Mesenchymal stem cell (in vitro differentiated cells and primary cell): ENCODE data around the gene DHDH.

Source experiments
- DNase-seq: peaks from one replicate; pipeline ENCODE4 v3.0.0-alpha.2; 2013
- H2AFZ ChIP-seq: one replicate; pipeline ENCODE4 v1.6.1; 2013; ENCODE audit warnings: low read depth, mild to moderate bottlenecking, control low read depth, inconsistent platforms, low read length, moderate library complexity
- H2AK5ac ChIP-seq: 2 replicates; pipeline ENCODE4 v1.6.1; 2013; ENCODE audit warnings: low read length, moderate library complexity, mild to moderate bottlenecking, inconsistent platforms; ENCODE audit not compliant: severe bottlenecking
- H2BK120ac ChIP-seq: one replicate; pipeline ENCODE4 v1.6.1; 2013; ENCODE audit warnings: low read depth, mild to moderate bottlenecking, inconsistent platforms, low read length, moderate library complexity
- H2BK12ac ChIP-seq, 2 experiments: one replicate each; pipeline ENCODE4 v1.6.1; 2013; ENCODE audit warnings: inconsistent platforms in 2 of 2, low read length in 2 of 2, mild to moderate bottlenecking in 2 of 2, moderate library complexity in 2 of 2, control low read depth in 1 of 2
- H2BK15ac ChIP-seq: one replicate; pipeline ENCODE4 v1.6.1; 2013; ENCODE audit warnings: mild to moderate bottlenecking, low read depth, inconsistent platforms; ENCODE audit not compliant: poor library complexity, severe bottlenecking
- H2BK5ac ChIP-seq: 2 replicates; pipeline ENCODE4 v1.6.1; 2013; ENCODE audit warnings: low read depth, mild to moderate bottlenecking, low read length, control low read depth, inconsistent platforms; ENCODE audit not compliant: poor library complexity, severe bottlenecking
- H3K14ac ChIP-seq, 2 experiments: one replicate each; pipeline ENCODE4 v1.6.1; 2013; ENCODE audit warnings: inconsistent platforms in 2 of 2, low read length in 2 of 2, control low read depth in 1 of 2, mild to moderate bottlenecking in 1 of 2, moderate library complexity in 1 of 2
- H3K18ac ChIP-seq, 2 experiments: one replicate each; pipeline ENCODE4 v1.6.1; 2013; ENCODE audit warnings: inconsistent platforms in 2 of 2, low read length in 2 of 2, control low read depth in 1 of 2, low read depth in 1 of 2, mild to moderate bottlenecking in 1 of 2
- H3K23ac ChIP-seq, 2 experiments: one replicate each; pipeline ENCODE4 v1.6.1; 2013; ENCODE audit warnings: inconsistent platforms in 2 of 2, low read length in 2 of 2, mild to moderate bottlenecking in 2 of 2, moderate library complexity in 2 of 2, control low read depth in 1 of 2
- H3K27ac ChIP-seq: 2 replicates; pipeline ENCODE4 v1.5.1; 2013; ENCODE audit warnings: mild to moderate bottlenecking, moderate library complexity, low read length, control low read depth, inconsistent platforms; ENCODE audit not compliant: poor library complexity, severe bottlenecking
- H3K27me3 ChIP-seq, 2 experiments: 2 replicates each; pipeline versions ENCODE4 v1.6.1 to v1.7.0; 2013; ENCODE audit warnings: low read length in 2 of 2, mild to moderate bottlenecking in 2 of 2, moderate library complexity in 2 of 2, control low read depth in 1 of 2, inconsistent platforms in 1 of 2; ENCODE audit not compliant: control insufficient read depth in 1 of 2, insufficient read depth in 1 of 2
- H3K36me3 ChIP-seq, 2 experiments: 2 replicates each; pipeline versions ENCODE4 v1.6.1 to v1.7.0; 2013; ENCODE audit warnings: low read length in 2 of 2, control low read depth in 1 of 2, inconsistent platforms in 1 of 2, low read depth in 1 of 2, mild to moderate bottlenecking in 1 of 2; ENCODE audit not compliant: insufficient read depth in 2 of 2, control insufficient read depth in 1 of 2
- H3K4ac ChIP-seq, 2 experiments: one replicate each; pipeline ENCODE4 v1.6.1; 2013; ENCODE audit warnings: inconsistent platforms in 2 of 2, low read length in 2 of 2, mild to moderate bottlenecking in 2 of 2, moderate library complexity in 2 of 2, control low read depth in 1 of 2, low read depth in 1 of 2
- H3K4me1 ChIP-seq: 2 replicates; pipeline ENCODE4 v1.6.1; 2013; ENCODE audit warnings: low read depth, low read length, control low read depth; ENCODE audit not compliant: control insufficient read depth, insufficient read depth
- H3K4me2 ChIP-seq: 2 replicates; pipeline ENCODE4 v1.6.1; 2013; ENCODE audit warnings: low read length, mild to moderate bottlenecking, inconsistent platforms; ENCODE audit not compliant: poor library complexity, severe bottlenecking
- H3K4me3 ChIP-seq, 2 experiments: 2 replicates each; pipeline versions ENCODE4 v1.5.1 to v1.7.0; 2013; ENCODE audit warnings: low read length in 2 of 2, mild to moderate bottlenecking in 2 of 2, control low read depth in 1 of 2, low read depth in 1 of 2; ENCODE audit not compliant: insufficient read depth in 1 of 2
- H3K79me1 ChIP-seq: replicated peaks from 2 replicates; pipeline ENCODE4 v1.6.1; 2013; ENCODE audit warnings: mild to moderate bottlenecking, control low read depth, low read length, inconsistent platforms; ENCODE audit not compliant: poor library complexity, severe bottlenecking
- H3K9ac ChIP-seq: 2 replicates; pipeline ENCODE4 v1.7.0; 2013; ENCODE audit warnings: mild to moderate bottlenecking, low read length, moderate library complexity
- H3K9me3 ChIP-seq: 2 replicates; pipeline ENCODE4 v1.7.0; 2013; ENCODE audit warnings: mild to moderate bottlenecking, low read length; ENCODE audit not compliant: control insufficient read depth
- H4K8ac ChIP-seq: one replicate; pipeline ENCODE4 v1.6.1; 2013; ENCODE audit warnings: inconsistent platforms, mild to moderate bottlenecking, low read length, moderate library complexity
- H4K91ac ChIP-seq: one replicate; pipeline ENCODE4 v1.6.1; 2013; ENCODE audit warnings: mild to moderate bottlenecking, low read length, inconsistent platforms
- WGBS: methylation state at CpG from one replicate; pipeline ENCODE4 v1.1.7; 2013; ENCODE audit warnings: mixed read lengths; 5-methylcytosine and 5-hydroxymethylcytosine counted together

DHDH gene

DNA sequence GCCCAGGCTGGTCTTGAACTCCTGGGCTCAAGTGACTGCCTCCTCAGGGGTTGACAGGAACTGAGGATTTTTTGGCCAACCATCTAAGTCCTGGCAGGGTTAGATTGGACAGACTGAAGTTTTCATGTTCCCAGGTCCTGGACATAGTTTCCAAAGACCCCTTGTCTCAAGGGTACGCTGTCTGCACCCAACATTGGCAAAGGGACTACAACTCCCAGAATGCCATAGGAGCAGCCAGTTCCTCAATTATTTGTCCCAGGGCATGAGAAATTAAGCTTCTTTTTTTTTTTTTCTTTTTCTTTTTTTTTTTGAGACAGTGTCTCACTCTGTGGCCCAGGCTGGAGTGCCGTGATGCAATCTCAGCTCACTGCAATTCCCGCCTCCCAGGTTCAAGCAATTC, 52.7 kb downstream of the DHDH start:
- no peaks in the 10 kb centered on the region for H3K9me3 ChIP-seq
- H2BK5ac ChIP-seq: no peak overlapping the region
- WGBS: 100% methylated on average over 3 of the region's 3 CpGs
- peaks cover 43% of the 10 kb centered on the region for H3K79me1 ChIP-seq
- peaks cover 8% of the 10 kb centered on the region for H3K4me1 ChIP-seq
- no peak overlapping the region for H4K91ac ChIP-seq
- H3K36me3 ChIP-seq: peaks cover 77 to 82% of the 10 kb centered on the region in 2 experiments
- no peak overlapping the region for H3K4ac ChIP-seq
- H3K23ac ChIP-seq: no peak overlapping the region
- H3K9ac ChIP-seq: no peak overlapping the region
- H3K14ac ChIP-seq: no peak overlapping the region
- no peak overlapping the region for H4K8ac ChIP-seq
- no peak overlapping the region for H2AK5ac ChIP-seq
- no peak overlapping the region for H2AFZ ChIP-seq
- H3K18ac ChIP-seq: no peak overlapping the region
- no peak overlapping the region for H2BK15ac ChIP-seq
- no peak overlapping the region for H2BK120ac ChIP-seq
- no peak overlapping the region for H2BK12ac ChIP-seq
- DNase-seq: no peak
- no peak overlapping the region for H3K27ac ChIP-seq
- H3K4me2 ChIP-seq: no peak overlapping the region
- no peak overlapping the region for H3K4me3 ChIP-seq
- no peaks in the 10 kb centered on the region for H3K27me3 ChIP-seq

GRCh38 chr19:48987323-48987722, 53.8 kb downstream of the DHDH start:
- H3K4me2 ChIP-seq: no peak overlapping the region
- peaks cover 40% of the 10 kb centered on the region for H3K79me1 ChIP-seq
- 95% methylated on average over 7 of the region's 7 CpGs for WGBS
- H2BK5ac ChIP-seq: no peak overlapping the region
- no peak overlapping the region for H3K18ac ChIP-seq
- no peak overlapping the region for H4K91ac ChIP-seq
- no peak overlapping the region for H3K4me3 ChIP-seq
- H3K14ac ChIP-seq: no peak overlapping the region
- H2BK12ac ChIP-seq: no peak overlapping the region
- no peak overlapping the region for H3K9ac ChIP-seq
- H2BK15ac ChIP-seq: no peak overlapping the region
- no peak overlapping the region for H2AK5ac ChIP-seq
- no peak overlapping the region for H4K8ac ChIP-seq
- H3K27ac ChIP-seq: no peak overlapping the region
- no peak overlapping the region for H3K23ac ChIP-seq
- no peaks in the 10 kb centered on the region for H3K9me3 ChIP-seq
- H2AFZ ChIP-seq: no peak overlapping the region
- H2BK120ac ChIP-seq: no peak overlapping the region
- peaks cover 16% of the 10 kb centered on the region for H3K4me1 ChIP-seq
- DNase-seq: no peak
- no peaks in the 10 kb centered on the region for H3K27me3 ChIP-seq
- H3K36me3 ChIP-seq: peaks cover 69 to 71% of the 10 kb centered on the region in 2 experiments
- no peak overlapping the region for H3K4ac ChIP-seq

DNA sequence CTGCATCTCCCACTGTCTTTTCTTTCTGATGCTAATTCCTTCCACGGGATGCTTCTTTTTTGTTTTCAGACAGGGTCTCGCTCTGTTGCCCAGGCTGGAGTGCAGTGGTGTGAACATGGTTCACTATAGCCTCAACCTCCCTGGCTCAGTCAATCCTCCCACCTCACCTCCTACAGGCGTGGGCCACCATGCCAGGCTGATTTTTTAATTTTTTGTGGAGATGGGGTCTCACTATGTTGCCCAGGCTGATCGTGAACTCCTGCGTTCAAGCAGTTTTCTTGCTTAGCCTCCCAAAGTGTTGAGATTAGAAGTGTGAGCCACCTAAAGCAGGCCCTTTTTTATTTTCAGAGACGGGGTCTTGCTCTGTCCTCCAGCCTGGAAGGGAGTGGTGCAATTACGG, 54.8 kb downstream of the DHDH start:
- Histone ChIP-seq H3K4me2 (no peak overlapping the region), H3K4ac (no peak overlapping the region), H3K14ac (no peak overlapping the region), H3K9me3 (no peaks in the 10 kb centered on the region), H2BK120ac (no peak overlapping the region), H3K9ac (no peak overlapping the region), H3K18ac (no peak overlapping the region), H2AK5ac (no peak overlapping the region), H3K36me3 (peaks cover 61 to 62% of the 10 kb centered on the region in 2 experiments), H3K4me1 (peaks cover 16% of the 10 kb centered on the region), H3K79me1 (peaks cover 37% of the 10 kb centered on the region), H3K27me3 (no peaks in the 10 kb centered on the region), H2BK15ac (no peak overlapping the region), H4K8ac (no peak overlapping the region), H2BK12ac (no peak overlapping the region), H3K4me3 (no peak overlapping the region), H3K23ac (no peak overlapping the region), H3K27ac (no peak overlapping the region), H2AFZ (no peak overlapping the region), H4K91ac (no peak overlapping the region), H2BK5ac (no peak overlapping the region)
- WGBS: 97% methylated on average over 6 of the region's 7 CpGs
- DNase-seq: no peak

GRCh38 chr19:48988860-48989259, 55.4 kb downstream of the DHDH start:
- no peak overlapping the region for H2AK5ac ChIP-seq
- H2BK12ac ChIP-seq: no peak overlapping the region
- H2AFZ ChIP-seq: no peak overlapping the region
- H3K4me1 ChIP-seq: peaks cover 16% of the 10 kb centered on the region
- H3K23ac ChIP-seq: no peak overlapping the region
- no peak overlapping the region for H2BK15ac ChIP-seq
- no peak overlapping the region for H3K27ac ChIP-seq
- WGBS: 97% methylated on average over 9 of the region's 9 CpGs
- no peak overlapping the region for H3K9ac ChIP-seq
- H3K4me2 ChIP-seq: no peak overlapping the region
- H3K79me1 ChIP-seq: peaks cover 36% of the 10 kb centered on the region
- H4K8ac ChIP-seq: no peak overlapping the region
- DNase-seq: no peak
- H2BK5ac ChIP-seq: no peak overlapping the region
- no peak overlapping the region for H4K91ac ChIP-seq
- no peak overlapping the region for H3K4me3 ChIP-seq
- H3K9me3 ChIP-seq: no peaks in the 10 kb centered on the region
- no peak overlapping the region for H2BK120ac ChIP-seq
- peaks cover 55 to 62% of the 10 kb centered on the region in 2 experiments for H3K36me3 ChIP-seq
- H3K27me3 ChIP-seq: no peaks in the 10 kb centered on the region
- H3K4ac ChIP-seq: no peak overlapping the region
- no peak overlapping the region for H3K18ac ChIP-seq
- no peak overlapping the region for H3K14ac ChIP-seq
